ENCODE results near the gene RAPGEF2. TPM values are rescaled to one million over a fixed set of nuclear protein-coding genes. Genes with fewer than 3 reads are reported as not detected.
"Not testable (repeated sequence)": the region's sequence is repeated elsewhere in the genome, so short reads cannot be mapped to it uniquely, and the experiment has no call there.

The RAPGEF2 gene
- total RNA-seq, 1 donor from 2014 or later: 91.4 TPM

DNA sequence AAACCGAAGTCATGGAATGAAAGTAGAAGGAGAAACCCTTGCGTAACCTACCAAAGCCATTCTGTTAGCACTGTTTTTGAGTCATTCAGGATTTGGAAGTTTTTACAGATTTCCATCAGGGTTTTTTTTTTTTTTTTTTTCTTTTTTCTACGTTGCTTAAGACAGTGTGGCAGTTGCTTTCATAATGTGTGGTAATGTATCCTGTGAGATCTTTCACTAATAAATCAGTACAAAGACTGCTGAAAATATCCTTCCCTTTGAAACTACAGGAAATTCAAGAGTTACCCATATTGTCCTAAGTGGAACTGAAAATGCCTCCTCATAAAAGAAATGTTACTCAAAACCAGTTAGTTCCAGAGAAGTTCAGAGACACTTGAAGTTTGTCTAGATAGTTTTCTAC is 137.8 kb downstream of the RAPGEF2 start:
- DNase-seq: no peak

DNA sequence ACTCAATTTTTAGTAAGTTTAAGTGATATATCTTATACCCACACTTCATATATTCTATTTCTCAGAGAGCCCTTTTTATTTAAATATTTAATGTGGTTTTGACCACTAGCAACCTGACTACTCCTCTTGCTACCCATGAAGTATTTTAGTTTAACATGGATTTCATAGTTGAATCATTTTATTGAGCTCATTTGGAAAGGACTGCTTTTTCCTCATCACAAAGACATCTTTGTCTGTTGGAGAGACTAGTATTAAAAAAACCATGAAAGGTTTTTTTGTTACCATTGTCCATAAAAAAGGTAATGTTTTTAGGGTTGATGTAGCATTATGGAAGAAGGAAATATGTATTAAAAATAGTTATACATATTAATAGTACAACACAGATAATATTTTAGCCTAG is 139.5 kb downstream of the RAPGEF2 start:
- no peak for DNase-seq

- peak; percentile 57 for DNase-seq
Measured at GRCh38 chr4:159248384-159249178, 145.7 kb downstream of the RAPGEF2 start.

DNA sequence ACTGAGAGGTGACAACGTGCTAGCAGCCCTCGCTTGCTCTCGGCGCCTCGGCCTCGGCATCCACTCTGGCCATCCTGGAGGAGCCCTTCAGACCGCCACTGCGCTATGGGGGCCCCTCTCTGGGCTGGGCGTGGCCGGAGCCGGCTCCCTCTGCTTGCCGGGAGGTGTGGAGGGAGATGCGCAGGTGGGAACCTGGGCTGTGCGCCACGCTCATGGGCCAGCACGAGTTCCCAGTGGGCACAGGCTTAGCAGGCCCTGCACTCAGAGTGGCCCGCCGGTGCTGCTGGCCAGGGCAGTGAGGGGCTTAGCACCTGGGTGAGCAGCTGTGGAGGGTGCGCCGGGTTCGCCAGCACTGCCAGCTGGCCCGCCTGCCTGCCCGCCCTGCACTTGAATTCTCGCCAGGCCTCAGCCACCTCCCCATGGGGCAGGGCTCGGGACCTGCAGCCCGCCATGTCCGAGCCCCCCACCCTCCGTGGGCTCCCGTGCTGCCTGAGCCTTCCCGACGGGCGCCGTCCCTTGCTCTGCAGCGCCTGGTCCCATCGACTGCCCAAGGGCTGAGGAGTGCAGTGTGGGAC is 148.0 kb downstream of the RAPGEF2 start:
- no peak for DNase-seq

- not testable (repeated sequence) for DNase-seq
Measured at GRCh38 chr4:159251580-159251979, 148.7 kb downstream of the RAPGEF2 start.

GRCh38 chr4:159252491-159252890 is 149.6 kb downstream of the RAPGEF2 start:
- DNase-seq: peak; percentile 30

GRCh38 chr4:159256037-159256436 is 153.2 kb downstream of the RAPGEF2 start:
- DNase-seq: no peak

DNA sequence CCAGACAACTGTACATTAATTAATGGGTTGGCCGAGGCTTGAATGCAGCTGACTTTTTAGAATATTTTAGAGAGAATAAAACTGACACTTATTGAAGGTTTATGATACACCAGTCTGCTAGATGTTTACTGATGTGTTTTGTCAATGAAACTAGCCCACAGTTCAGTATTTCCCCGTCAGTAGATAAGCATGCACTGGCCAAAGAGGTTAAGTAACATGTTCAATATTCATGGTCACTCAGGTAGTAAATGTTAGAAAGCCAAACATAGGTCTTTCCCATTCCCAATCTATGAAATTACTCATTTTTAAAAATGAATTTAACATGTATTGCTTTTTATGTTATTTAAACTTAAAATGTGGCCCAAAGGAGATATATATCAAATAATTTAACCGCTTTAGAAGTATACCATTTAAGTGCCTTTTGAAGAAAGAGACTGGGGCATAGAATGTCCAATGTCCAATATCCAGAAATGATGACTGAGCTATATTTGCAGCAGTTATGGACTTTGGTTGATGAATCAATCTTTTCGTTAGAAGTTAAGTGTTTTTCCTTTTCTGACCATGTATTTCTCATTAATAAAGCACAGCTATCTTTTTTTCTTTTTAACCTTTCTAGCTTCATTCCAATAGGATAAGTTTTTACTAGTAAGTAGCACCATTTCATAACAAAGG is 156.1 kb downstream of the RAPGEF2 start:
- no peak for DNase-seq

DNA sequence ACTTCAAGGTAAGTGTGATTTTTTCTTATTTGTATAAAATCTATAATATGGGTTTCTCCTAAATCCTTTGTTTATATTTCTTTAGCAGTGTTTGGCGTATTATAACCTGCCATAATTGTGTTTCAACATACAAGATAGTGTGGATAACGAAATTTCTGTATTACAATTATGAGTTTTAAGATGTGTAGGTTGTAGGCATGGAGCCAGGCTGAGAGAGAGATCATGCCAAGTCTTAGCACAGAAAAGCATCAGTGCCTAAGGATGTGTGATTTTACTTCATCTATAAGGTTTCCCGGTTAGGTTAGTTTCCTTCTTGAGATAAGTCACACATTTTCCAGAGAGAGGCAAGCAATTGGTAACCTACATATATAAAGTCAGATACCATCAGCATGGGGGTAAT is 161.2 kb downstream of the RAPGEF2 start:
- DNase-seq: no peak

GRCh38 chr4:159266981-159267868 is 164.3 kb downstream of the RAPGEF2 start:
- DNase-seq: peak; percentile 81

- DNase-seq: no peak
Measured at GRCh38 chr4:159267869-159268285, 165.0 kb downstream of the RAPGEF2 start.

DNA sequence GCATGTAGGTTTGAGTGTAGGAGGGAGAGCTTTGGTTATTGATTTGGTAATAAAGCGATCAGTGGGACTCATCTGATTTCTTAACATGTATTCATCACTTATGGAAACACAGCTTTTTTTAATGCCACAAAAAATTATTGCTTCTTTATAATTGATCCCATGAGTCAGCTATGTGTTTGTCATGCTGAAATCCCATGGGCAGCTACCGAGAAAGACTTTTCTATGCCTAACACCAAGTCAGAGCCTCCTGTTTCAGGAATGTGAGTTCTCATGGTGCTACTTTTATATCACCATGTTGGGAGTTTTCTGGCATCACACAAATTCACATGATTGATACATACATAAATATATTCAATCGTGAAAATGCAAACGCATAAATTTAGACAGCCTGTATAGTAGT is 165.7 kb downstream of the RAPGEF2 start:
- no peak for DNase-seq

GRCh38 chr4:159269116-159269515 is 166.2 kb downstream of the RAPGEF2 start:
- DNase-seq: no peak

- no peak for DNase-seq
Measured at GRCh38 chr4:159269956-159270355, 167.1 kb downstream of the RAPGEF2 start.

- no peak for DNase-seq
Measured at GRCh38 chr4:159271856-159272255, 169.0 kb downstream of the RAPGEF2 start.

GRCh38 chr4:159272273-159273140 is 169.6 kb downstream of the RAPGEF2 start:
- DNase-seq: peak; percentile 20

DNA sequence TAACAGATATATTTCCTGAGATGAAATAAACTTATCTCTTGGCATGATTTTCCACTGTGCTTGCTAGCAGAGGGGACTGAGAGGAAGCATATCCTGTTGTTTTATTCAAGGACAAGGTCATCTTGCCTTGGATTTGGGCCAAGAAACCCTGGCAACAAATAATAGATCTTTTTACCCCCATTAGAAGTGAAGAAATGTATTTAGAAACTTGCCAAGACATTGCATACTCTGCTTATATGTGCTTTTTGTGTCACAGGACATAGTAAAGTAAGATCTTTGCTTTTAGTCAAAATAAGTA is 170.2 kb downstream of the RAPGEF2 start:
- DNase-seq: peak; percentile 82

DNA sequence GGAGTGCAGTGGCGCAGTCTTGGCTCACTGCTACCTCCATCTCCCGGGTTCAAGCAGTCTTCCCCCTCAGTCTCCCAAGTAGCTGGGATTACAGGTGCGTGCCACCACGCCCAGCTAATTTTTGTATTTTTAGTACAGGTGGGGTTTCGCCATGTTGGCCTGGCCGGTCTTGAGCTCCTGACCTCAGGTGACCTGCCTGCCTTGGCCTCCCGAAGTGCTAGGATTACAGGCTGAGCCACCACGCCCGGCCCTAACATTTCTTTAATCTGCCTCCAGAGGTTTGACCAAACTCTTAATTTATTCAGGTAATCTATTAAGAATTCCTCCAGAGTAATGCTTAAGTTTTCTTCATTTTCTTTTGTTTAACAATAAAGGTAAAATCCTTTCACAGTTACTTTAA is 171.0 kb downstream of the RAPGEF2 start:
- DNase-seq: no peak

DNA sequence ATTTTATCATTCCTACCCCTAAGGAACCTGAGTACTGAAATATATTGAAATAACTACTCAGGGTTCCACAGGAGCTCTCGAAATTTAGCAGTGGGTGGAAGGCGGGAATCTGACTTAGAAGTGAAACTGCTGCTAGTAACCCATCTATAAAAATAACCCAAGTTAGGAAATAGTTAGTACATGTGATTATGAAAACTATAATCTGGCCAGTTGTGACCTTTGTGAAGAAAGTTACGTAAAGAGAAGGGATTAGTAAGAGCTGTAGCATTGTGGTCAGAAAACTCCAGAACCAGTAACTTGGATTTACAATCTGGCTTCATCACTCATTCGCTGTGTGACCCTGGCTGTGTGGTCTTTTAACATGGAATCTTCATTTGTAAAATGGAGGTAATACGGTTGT is 175.5 kb downstream of the RAPGEF2 start:
- DNase-seq: no peak

GRCh38 chr4:159279084-159279483 is 176.2 kb downstream of the RAPGEF2 start:
- DNase-seq: no peak

DNA sequence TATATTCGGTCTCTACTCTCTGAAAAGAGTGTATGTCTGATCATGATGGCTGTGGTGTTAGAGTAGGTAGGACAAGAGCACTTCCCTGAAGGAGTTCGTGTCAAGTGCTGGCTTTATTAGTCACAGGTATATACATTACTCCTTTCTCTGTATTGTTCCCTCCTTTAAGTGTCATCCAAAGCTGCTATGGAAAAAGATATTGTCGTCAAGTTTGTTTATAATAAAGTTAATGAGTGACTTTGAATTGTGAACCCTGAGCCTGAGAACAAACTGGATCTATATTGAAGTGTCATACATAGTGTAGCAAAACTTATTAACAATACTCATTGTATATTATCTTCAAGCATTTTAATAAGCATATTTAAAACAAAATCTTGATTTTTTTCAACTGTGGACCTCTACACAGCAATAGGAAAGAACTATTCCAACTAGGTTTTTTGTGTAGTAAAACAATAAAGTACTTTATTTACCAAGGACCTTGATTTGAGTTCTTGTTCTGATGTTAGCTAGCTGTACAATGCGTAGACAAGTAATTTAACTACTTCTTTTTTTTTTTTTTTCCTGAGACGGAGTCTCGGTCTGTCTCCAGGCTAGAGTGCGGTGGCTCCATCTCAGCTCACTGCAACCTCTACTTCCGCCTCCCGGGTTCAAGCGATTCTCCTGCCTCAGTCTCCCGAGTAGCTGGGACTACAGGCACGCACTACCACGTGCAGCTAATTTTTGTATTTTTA is 177.7 kb downstream of the RAPGEF2 start:
- no peak for DNase-seq

Data from dermis blood vessel endothelial cell (primary cell).